ENCODE measurements around the gene HEG1.
A peak's percentile ranks its signal among the peaks of the same experiment; 100 is the strongest.

DNA sequence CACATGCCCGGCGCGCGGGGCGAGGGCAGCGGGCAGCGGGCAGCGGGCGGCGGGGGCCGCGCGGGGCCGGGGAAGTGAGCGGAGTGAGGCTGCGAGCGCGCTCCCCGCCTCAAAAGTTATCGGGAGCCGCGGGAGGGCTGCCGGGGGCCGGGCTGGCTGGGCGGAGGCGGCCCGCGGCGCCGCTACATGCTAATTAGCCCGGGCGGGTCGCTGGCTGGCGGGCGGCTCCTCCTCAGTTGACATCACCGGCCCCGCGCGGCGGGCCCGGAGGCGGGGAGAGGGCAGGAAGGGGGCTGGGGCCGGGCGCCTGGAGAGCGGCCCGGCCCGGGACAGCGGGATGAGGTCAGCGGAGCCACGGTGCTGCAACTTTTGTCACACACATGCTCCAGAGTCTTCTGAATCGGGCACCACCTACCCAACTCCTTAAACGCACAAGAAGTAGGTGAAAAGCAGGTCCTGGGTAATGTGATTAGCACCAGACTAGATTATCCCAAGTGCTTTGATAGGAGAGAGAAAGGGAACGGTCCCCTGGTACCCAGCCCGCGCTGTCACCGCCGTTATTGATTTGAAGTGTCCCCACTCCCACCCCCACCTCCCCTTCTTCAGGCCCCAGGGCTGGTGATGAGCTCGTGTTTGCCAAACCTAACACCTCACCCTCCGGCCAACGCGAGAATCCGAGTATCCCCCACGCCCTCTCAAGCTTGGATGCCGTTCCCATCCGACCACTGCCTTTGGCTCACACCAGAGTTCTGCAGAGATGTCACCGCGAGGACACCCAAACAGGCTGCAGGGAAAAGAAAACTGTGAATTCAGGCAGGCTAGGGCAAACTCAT lies at the start of gene HEG1:
- TF ChIP-seq FOXK2 (IDR thresholded peaks at IDR 0.05) = no peak
- no peak for TF ChIP-seq EP300 (IDR thresholded peaks at IDR 0.05; ENCODE audit: low read depth in 2 of 2, low read length in 2 of 2)
- no peak for TF ChIP-seq EP300 (CRISPR knock-in tag; IDR thresholded peaks at IDR 0.05; ENCODE audit: borderline replicate concordance)
- TF ChIP-seq ZNF792 (CRISPR knock-in tag; IDR thresholded peaks at IDR 0.05) = no peak
- peak in 1 of 2 experiments; percentile 61; a peak in 2 of 4 replicates for TF ChIP-seq POLR2A (IDR thresholded peaks at IDR 0.05; ENCODE audit: insufficient read depth in 1 of 2, low read depth in 2 of 2, low read length in 2 of 2)
- no peak for TF ChIP-seq PHF20 (CRISPR knock-in tag; IDR thresholded peaks at IDR 0.05)
- TF ChIP-seq, protein P1, sequence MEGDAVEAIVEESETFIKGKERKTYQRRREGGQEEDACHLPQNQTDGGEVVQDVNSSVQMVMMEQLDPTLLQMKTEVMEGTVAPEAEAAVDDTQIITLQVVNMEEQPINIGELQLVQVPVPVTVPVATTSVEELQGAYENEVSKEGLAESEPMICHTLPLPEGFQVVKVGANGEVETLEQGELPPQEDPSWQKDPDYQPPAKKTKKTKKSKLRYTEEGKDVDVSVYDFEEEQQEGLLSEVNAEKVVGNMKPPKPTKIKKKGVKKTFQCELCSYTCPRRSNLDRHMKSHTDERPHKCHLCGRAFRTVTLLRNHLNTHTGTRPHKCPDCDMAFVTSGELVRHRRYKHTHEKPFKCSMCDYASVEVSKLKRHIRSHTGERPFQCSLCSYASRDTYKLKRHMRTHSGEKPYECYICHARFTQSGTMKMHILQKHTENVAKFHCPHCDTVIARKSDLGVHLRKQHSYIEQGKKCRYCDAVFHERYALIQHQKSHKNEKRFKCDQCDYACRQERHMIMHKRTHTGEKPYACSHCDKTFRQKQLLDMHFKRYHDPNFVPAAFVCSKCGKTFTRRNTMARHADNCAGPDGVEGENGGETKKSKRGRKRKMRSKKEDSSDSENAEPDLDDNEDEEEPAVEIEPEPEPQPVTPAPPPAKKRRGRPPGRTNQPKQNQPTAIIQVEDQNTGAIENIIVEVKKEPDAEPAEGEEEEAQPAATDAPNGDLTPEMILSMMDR (CRISPR knock-in tag; IDR thresholded peaks at IDR 0.05) = no peak
- no peak for TF ChIP-seq KAT2B (IDR thresholded peaks at IDR 0.05; ENCODE audit: borderline replicate concordance, low read depth, low read length)
- no peak for TF ChIP-seq ZNF235 (CRISPR knock-in tag; IDR thresholded peaks at IDR 0.05; ENCODE audit: borderline replicate concordance)
- TF ChIP-seq EED (CRISPR knock-in tag; IDR thresholded peaks at IDR 0.05) = no peak
- TF ChIP-seq, protein P2, sequence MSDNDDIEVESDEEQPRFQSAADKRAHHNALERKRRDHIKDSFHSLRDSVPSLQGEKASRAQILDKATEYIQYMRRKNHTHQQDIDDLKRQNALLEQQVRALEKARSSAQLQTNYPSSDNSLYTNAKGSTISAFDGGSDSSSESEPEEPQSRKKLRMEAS (IDR thresholded peaks at IDR 0.05) = no peak; the same call in 1 of the 2 replicates
- TF ChIP-seq SP2 (CRISPR knock-in tag; IDR thresholded peaks at IDR 0.05) = no peak

Data from HepG2 (cell line).